GM10266 (cell line): ENCODE results near the gene NFX1.

Experiments
- DNase-seq: peaks from one replicate; pipeline ENCODE4 v3.0.0; 2012; ENCODE audit errors: extremely low spot score
- TF ChIP-seq, protein P1 (sequence below): IDR thresholded peaks from 2 replicates; pipeline ENCODE4 v1.5.1; 2012; ENCODE audit warnings: mild to moderate bottlenecking, low read depth; ENCODE audit not compliant: control insufficient read depth, insufficient read depth; ENCODE audit errors: missing control alignments

NFX1 gene

GRCh38 chr9:33290247-33291030 is at the start of gene NFX1:
Gene NFX1 (plus strand): TSS chr9:33290516. CDS start chr9:33290573, 57 bp downstream.
- TF ChIP-seq, protein P1, sequence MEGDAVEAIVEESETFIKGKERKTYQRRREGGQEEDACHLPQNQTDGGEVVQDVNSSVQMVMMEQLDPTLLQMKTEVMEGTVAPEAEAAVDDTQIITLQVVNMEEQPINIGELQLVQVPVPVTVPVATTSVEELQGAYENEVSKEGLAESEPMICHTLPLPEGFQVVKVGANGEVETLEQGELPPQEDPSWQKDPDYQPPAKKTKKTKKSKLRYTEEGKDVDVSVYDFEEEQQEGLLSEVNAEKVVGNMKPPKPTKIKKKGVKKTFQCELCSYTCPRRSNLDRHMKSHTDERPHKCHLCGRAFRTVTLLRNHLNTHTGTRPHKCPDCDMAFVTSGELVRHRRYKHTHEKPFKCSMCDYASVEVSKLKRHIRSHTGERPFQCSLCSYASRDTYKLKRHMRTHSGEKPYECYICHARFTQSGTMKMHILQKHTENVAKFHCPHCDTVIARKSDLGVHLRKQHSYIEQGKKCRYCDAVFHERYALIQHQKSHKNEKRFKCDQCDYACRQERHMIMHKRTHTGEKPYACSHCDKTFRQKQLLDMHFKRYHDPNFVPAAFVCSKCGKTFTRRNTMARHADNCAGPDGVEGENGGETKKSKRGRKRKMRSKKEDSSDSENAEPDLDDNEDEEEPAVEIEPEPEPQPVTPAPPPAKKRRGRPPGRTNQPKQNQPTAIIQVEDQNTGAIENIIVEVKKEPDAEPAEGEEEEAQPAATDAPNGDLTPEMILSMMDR: no peak
- DNase-seq: peak; percentile 86

GRCh38 chr9:33241298-33241697 is 49.0 kb upstream of the NFX1 start:
- TF ChIP-seq, protein P1: no peak
- no peak for DNase-seq

DNA sequence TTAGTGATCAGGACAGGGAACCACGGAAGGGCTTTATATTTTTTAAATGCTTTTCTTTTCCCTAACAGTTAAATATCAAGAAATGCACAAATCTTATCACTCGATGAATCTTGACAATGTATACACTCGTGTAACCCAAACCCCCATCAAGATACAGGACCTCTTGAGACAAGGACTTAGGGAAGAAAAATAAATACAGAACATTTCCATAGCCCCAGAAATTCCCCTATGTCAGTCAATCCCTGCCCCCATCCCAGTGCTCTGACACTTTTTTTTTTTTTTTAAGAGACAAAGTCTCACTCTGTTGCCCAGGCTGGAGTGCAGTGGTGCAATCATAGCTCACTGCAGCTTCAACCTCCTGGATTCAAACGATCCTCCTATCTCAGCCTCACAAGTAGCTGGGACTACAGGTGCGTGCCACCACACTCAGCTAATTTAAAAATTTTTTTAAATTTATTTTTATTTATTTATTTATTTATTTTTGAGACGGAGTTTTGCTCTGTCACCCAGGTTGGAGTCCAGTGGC is 47.6 kb upstream of the NFX1 start:
- TF ChIP-seq, protein P1: no peak
- DNase-seq: no peak

- TF ChIP-seq, protein P1: no peak
- DNase-seq: no peak
These were observed 46.1 kb upstream of the NFX1 start for GRCh38 chr9:33244137-33244784.

DNA sequence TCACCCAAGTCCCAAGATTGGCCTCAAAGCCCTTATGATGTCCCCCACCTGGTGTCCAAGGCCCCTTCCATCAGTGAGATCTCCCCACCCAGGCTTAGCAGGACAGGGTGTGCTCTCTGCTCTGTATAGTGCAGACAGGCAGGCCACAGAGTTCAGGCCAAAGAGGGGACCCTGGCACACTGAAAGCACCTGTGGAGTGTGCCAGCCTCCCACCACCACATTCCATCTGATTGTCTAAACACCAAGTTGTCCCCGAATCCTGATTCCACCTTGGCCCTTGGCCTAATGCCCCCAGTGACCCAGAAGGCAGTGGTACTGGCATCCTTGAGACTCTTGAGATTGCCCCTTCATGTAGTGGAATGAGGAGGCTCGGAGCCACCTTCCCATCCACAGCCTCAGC is 45.0 kb upstream of the NFX1 start:
- no peak for DNase-seq
- TF ChIP-seq, protein P1: no peak

DNA sequence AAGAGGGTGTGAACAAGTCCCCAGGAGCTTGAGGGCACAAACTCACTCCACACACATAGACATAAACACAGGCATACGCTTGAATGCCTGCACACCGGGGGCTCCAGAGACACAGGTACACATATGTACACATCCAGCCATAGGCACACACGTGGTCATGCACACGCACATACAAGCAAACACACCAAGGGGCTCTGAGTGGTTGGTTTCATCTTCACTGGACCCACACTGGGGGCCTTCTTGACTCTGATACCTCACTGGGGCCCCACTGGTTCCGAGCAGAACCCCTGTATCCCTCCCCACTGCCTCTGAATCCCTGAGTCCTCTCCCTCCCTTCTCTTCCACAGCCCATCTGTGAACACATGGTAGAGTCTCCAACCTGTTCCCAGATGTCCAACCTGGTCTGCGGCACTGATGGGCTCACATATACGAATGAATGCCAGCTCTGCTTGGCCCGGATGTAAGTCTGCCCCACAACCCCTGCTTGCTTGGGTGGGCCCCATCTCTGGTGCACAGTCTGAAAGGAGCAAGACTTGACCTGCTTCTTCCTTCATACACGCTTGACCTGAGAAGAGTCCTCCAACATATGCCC is 44.0 kb upstream of the NFX1 start:
- no peak for DNase-seq
- TF ChIP-seq, protein P1: no peak

GRCh38 chr9:33248606-33249005 is 41.7 kb upstream of the NFX1 start:
- DNase-seq: no peak
- TF ChIP-seq, protein P1: no peak
